ENCODE measurements around the gene MELK. TPM values are rescaled to one million over a fixed set of nuclear protein-coding genes. Genes with fewer than 3 reads are reported as not detected.

Gene MELK
- total RNA-seq, 6 experiments from 2014 or later = 0.39 to 5.3 (median 1.6) TPM; not detected in 1

GRCh38 chr9:36592801-36593583 lies 20.3 kb downstream of the MELK start:
- 93% methylated on average over 4 of the region's 4 CpGs for WGBS (ENCODE audit: insufficient coverage, low coverage, low lambda C conversion rate, missing lambda C conversion rate)
- H3K27ac ChIP-seq = no peak overlapping the region
- no peaks in the 10 kb centered on the region for H3K9me3 ChIP-seq
- DNase-seq = no peak
- no peaks in the 10 kb centered on the region for H3K36me3 ChIP-seq
- H3K4me1 ChIP-seq = no peaks in the 10 kb centered on the region
- intact Hi-C loops (cut with DNase I) = no loop called here
- H3K27me3 ChIP-seq = no peaks in the 10 kb centered on the region
- no peak for ATAC-seq
- no peak for TF ChIP-seq POLR2A (IDR thresholded peaks at IDR 0.05)
- no peak for TF ChIP-seq CTCF (IDR thresholded peaks at IDR 0.05)
- H3K4me3 ChIP-seq = no peak overlapping the region

- no peak for ATAC-seq
- intact Hi-C loops (cut with DNase I) = no loop called here
Observed at GRCh38 chr9:36594213-36594612, 21.5 kb downstream of the MELK start.

DNA sequence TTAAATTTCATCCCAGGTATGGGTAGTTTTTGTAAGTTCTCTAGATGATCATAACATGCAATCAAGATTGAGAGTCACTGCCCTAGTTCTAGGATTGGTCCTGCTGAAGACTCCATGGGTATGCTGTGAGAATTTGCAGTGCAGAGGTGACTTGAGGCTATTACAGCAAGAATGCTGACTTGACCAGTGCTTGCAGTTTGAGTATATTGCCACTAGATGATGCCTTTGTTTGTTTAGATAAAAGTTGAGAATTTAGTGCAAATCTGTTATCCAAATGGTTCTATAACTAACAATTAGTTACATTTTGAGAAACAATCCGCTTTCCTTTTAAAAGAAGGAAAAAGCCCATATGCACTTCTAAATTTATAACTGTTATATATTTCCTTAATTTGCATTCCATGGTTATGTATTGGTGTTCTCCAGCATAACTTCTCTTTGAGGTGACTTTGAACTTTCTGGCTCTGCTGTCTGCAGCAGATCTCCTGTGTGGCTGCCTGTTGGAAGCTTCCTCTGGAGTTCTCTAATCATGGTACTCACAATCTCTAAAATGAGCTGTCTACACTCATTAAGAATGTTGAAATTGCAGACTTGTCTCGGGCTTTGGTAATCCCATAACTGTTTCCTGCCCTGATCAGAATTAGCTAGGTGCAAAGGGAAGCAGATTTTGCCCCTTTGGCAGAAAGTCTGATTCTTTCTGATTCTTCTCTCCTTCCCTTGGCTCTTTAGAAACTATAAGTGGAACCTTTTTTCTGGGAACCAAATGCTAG lies 24.9 kb downstream of the MELK start:
- Histone ChIP-seq H3K4me3 (no peak overlapping the region), H3K36me3 (no peaks in the 10 kb centered on the region), H3K27ac (no peak overlapping the region), H3K4me1 (no peaks in the 10 kb centered on the region), H3K9me3 (no peaks in the 10 kb centered on the region), H3K27me3 (no peaks in the 10 kb centered on the region)
- ATAC-seq (peak; percentile 44 to 64 (median 55)), DNase-seq (no peak)
- intact Hi-C loops (cut with DNase I) = no loop called here
- 75% methylated on average over 2 of the region's 2 CpGs for WGBS (ENCODE audit: insufficient coverage, low coverage, low lambda C conversion rate, missing lambda C conversion rate)
- TF ChIP-seq CTCF (IDR thresholded peaks at IDR 0.05) = peak; percentile 39 to 48 (median 46)
- TF ChIP-seq POLR2A (IDR thresholded peaks at IDR 0.05) = no peak

More at GRCh38 chr9:36594213-36594612, 21.5 kb downstream of the MELK start:
- Histone ChIP-seq H3K4me1 (no peaks in the 10 kb centered on the region), H3K36me3 (no peaks in the 10 kb centered on the region), H3K9me3 (no peaks in the 10 kb centered on the region), H3K27me3 (no peaks in the 10 kb centered on the region), H3K27ac (no peak overlapping the region), H3K4me3 (no peak overlapping the region)
- DNase-seq = no peak
- TF ChIP-seq CTCF (IDR thresholded peaks at IDR 0.05) (no peak), POLR2A (IDR thresholded peaks at IDR 0.05) (no peak)
- WGBS (ENCODE audit: insufficient coverage, low coverage, low lambda C conversion rate, missing lambda C conversion rate) = 92% methylated on average over 3 of the region's 3 CpGs

DNA sequence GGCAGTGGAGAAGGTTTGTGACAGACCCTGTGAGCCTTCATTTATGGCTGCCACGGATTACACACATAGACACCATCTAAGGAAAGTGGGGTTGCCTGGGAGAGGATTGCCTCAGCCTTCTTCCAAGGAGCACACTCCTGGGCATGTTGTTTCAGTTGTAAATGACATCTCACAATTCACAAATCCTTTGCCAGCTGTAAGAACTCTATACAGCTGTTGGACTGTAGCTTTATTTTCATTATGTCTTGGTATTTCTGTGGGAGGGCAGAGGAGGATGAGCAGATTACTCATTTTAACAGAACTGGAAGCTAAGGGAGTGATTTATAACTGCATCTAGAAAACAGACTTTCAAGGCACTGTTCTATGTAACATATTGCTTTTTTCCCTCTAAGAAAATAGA lies 25.6 kb downstream of the MELK start:
- Histone ChIP-seq H3K4me1 (no peaks in the 10 kb centered on the region), H3K27me3 (no peaks in the 10 kb centered on the region), H3K36me3 (no peaks in the 10 kb centered on the region), H3K27ac (no peak overlapping the region), H3K4me3 (no peak overlapping the region), H3K9me3 (no peaks in the 10 kb centered on the region)
- no peak for ATAC-seq
- TF ChIP-seq CTCF (IDR thresholded peaks at IDR 0.05) (no peak), POLR2A (IDR thresholded peaks at IDR 0.05) (no peak)
- intact Hi-C loops (cut with DNase I) = no loop called here
- no peak for DNase-seq
- WGBS (ENCODE audit: insufficient coverage, low coverage, low lambda C conversion rate, missing lambda C conversion rate) = no CpG with 5 or more reads among the region's 1 CpG
